ENCODE data around the gene CD28. TPM values are rescaled to one million over a fixed set of nuclear protein-coding genes. Genes with fewer than 3 reads are reported as not detected.
A peak's percentile ranks its signal among the peaks of the same experiment; 100 is the strongest.
"Not testable (repeated sequence)": the region's sequence is repeated elsewhere in the genome, so short reads cannot be mapped to it uniquely, and the experiment has no call there.

Gene CD28
- total RNA-seq, 6 experiments from 2014 or later = 0.16 to 1.6 (median 0.46) TPM

DNA sequence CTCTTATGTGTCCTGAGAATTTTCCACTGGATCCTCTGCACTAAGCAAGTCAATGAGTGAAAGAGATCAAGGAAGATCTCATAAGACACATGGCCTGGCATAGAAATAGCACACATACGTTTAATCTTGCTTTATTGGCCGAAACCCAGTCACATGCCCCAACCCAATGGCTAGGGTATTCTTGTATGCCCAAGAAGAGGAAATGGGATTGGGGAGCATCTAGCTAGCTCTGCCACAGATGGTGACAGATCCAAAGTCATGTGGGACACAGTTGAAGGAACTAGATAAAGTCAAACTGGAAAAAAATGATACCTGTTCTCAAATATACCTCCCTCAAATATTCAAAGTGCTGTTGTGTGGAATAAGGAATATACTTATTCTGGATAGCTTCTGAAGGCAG is 74.7 kb downstream of the CD28 start:
- intact Hi-C loops (cut with DNase I) = no loop called here

DNA sequence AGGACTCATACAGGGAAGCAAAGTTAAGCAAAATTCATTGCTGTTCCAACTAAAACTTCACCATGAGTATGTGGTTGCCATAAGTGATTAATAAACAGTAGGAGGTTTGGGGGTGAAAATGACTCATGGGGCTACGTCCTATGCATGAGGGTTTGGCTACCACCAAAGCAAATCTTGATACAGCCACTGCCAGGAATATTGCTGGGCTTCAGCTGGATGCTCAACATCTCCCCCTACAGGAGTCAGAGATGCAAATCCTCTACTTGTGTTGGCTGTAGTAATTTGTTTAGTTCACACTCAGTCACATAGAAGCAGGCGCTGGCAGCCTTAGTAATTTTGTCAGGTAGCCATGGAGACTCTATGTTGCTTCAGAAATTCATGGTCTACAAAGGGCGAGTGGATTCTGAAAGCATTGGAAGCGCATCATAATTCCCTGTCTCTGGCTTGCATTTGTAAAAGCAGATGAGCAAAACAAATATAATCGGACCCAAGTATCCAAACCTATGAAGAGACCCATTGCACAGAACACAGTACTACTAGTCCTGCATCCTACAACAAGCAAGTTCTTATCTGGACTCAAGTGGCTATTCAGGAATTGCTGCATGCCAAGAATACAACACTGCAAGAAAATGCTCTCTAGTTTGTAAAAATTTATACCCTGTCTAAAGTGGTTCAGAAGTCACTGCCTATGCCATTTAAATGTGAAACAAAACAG is 76.0 kb downstream of the CD28 start:
- intact Hi-C loops (cut with DNase I) = no loop called here
- Histone ChIP-seq H3K27ac (no peak overlapping the region), H3K27me3 (no peaks in the 10 kb centered on the region), H3K9me3 (no peaks in the 10 kb centered on the region), H3K36me3 (no peaks in the 10 kb centered on the region), H3K4me1 (peaks cover 0 to 8% (median 0%) of the 10 kb centered on the region in 4 donors), H3K4me3 (no peak overlapping the region)
- TF ChIP-seq POLR2A (IDR thresholded peaks at IDR 0.05) = no peak
- TF ChIP-seq, protein P1, sequence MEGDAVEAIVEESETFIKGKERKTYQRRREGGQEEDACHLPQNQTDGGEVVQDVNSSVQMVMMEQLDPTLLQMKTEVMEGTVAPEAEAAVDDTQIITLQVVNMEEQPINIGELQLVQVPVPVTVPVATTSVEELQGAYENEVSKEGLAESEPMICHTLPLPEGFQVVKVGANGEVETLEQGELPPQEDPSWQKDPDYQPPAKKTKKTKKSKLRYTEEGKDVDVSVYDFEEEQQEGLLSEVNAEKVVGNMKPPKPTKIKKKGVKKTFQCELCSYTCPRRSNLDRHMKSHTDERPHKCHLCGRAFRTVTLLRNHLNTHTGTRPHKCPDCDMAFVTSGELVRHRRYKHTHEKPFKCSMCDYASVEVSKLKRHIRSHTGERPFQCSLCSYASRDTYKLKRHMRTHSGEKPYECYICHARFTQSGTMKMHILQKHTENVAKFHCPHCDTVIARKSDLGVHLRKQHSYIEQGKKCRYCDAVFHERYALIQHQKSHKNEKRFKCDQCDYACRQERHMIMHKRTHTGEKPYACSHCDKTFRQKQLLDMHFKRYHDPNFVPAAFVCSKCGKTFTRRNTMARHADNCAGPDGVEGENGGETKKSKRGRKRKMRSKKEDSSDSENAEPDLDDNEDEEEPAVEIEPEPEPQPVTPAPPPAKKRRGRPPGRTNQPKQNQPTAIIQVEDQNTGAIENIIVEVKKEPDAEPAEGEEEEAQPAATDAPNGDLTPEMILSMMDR (IDR thresholded peaks at IDR 0.05) = peak; percentile 43 to 75 (median 69)
- DNase-seq (no peak), ATAC-seq (peak; percentile 83 to 90 (median 87))
- 59% methylated on average over 5 of the region's 5 CpGs for WGBS (ENCODE audit: insufficient coverage, low coverage, low lambda C conversion rate, missing lambda C conversion rate)

More for the DNA sequence above, 74.7 kb downstream of the CD28 start:
- Histone ChIP-seq H3K36me3 (no peaks in the 10 kb centered on the region), H3K27me3 (no peaks in the 10 kb centered on the region), H3K9me3 (no peaks in the 10 kb centered on the region), H3K27ac (no peak overlapping the region), H3K4me3 (no peak overlapping the region), H3K4me1 (peaks cover 0 to 8% (median 0%) of the 10 kb centered on the region in 4 donors)
- ATAC-seq (no peak), DNase-seq (no peak)
- WGBS (ENCODE audit: insufficient coverage, low coverage, low lambda C conversion rate, missing lambda C conversion rate) = 79% methylated on average over 2 of the region's 2 CpGs
- TF ChIP-seq POLR2A (IDR thresholded peaks at IDR 0.05) = no peak
- TF ChIP-seq, protein P1 (IDR thresholded peaks at IDR 0.05) = no peak

DNA sequence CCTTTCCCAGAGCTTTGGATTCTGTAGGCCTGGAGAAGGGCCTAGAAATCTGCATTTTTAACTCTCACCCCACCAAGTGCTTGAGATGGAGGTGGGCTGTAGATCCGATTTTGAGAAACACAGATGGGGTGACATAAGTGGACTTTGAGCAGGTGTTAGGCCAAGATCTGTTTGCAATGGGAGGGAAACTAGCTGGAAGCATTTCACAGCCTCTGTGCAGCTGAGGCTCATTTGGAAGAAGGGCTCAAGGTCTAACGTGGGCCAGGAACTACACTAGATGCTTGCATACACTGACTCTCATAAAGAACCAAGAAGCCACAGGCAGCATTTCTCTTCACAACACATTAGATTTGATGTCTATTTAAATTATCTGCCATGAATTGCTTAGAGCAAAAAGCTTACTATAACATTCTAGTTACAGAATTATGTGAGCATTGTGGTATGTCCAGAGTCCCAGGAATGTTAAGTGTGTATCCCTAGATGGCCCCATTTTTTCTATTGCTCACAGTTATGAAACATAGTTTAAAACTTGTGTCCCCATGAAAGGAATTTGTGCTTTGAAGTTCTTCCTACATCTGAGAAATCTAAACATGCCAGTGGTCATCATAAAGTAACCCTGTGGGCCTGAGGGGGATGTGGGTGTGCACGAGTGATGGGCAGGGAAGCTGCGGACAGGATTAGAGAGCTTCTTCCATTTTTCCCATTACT is 77.2 kb downstream of the CD28 start:
- intact Hi-C loops (cut with DNase I) = no loop called here
- no peaks in the 10 kb centered on the region for H3K27me3 ChIP-seq
- no peaks in the 10 kb centered on the region for H3K9me3 ChIP-seq
- H3K36me3 ChIP-seq = no peaks in the 10 kb centered on the region
- no peak overlapping the region for H3K27ac ChIP-seq
- DNase-seq = no peak
- no peak overlapping the region for H3K4me3 ChIP-seq
- H3K4me1 ChIP-seq = peaks cover 0 to 8% (median 0%) of the 10 kb centered on the region in 4 donors
- no peak for TF ChIP-seq POLR2A (IDR thresholded peaks at IDR 0.05)
- TF ChIP-seq, protein P1 (IDR thresholded peaks at IDR 0.05) = no peak
- WGBS (ENCODE audit: insufficient coverage, low coverage, low lambda C conversion rate, missing lambda C conversion rate) = 61% methylated on average over 4 of the region's 4 CpGs
- peak in 3 of 4 donors; percentile 50 to 60 (median 58) for ATAC-seq

DNA sequence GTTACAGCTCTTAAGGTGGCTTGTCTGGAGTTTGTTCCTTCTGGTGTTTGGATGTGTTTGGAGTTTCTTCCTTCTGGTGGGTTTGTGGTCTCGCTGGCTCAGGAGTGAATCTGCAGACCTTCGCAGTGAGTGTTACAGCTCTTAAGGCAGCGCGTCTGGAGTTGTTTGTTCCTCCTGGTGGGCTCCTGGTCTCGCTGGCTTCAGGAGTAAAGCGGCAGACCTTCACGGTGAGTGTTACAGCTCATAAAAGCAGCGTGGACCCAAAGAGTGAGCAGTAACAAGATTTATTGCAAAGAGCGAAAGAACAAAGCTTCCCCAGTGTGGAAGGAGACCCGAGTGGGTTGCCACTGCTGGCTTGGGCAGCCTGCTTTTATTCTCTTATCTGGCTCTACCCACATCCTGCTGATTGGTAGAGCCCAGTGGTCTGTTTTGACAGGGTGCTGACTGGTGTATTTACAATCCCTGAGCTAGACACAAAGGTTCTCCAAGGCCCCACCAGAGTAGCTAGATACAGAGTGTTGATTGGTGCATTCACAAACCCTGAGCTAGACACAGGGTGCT is 78.4 kb downstream of the CD28 start:
- intact Hi-C loops (cut with DNase I); ATAC-seq; H3K27me3 ChIP-seq; H3K4me3 ChIP-seq; H3K27ac ChIP-seq; DNase-seq; H3K9me3 ChIP-seq; H3K36me3 ChIP-seq: not testable (repeated sequence)
- peaks cover 0 to 14% (median 0%) of the 10 kb centered on the region in 4 donors for H3K4me1 ChIP-seq
- 70% methylated on average over 4 of the region's 10 CpGs for WGBS (ENCODE audit: insufficient coverage, low coverage, low lambda C conversion rate, missing lambda C conversion rate)

DNA sequence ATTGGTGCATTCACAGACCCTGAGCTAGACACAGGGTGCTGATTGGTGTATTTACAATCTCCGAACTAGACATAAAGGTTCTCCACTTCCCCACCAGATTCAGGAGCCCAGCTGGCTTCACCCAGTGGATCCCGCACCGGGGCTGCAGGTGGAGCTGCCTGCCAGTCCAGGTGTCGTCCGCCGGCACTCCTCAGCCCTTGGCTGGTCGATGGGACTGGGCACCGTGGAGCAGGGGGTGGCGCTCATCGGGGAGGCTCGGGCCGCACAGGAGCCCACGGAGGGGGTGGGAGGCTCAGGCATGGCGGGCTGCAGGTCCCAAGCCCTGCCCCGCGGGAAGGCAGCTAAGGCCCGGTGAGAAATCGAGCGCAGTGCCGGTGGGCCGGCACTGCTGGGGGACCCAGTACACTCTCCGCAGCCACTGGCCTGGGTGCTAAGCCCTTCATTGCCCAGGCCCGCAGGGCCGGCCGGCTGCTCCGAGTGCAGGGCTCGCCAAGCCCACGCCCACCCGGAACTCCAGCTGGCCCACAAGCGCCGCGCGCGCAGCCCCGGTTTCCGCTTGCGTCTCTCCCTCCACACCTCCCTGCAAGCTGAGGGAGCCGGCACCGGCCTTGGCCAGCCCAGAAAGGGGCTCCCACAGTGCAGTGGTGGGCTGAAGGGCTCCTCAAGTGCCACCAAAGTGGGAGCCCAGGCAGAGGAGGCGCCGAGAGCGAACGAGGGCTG is 79.1 kb downstream of the CD28 start:
- H3K27ac ChIP-seq; H3K4me3 ChIP-seq; intact Hi-C loops (cut with DNase I); H3K9me3 ChIP-seq; H3K36me3 ChIP-seq; H3K27me3 ChIP-seq; ATAC-seq; DNase-seq: not testable (repeated sequence)
- WGBS (ENCODE audit: insufficient coverage, low coverage, low lambda C conversion rate, missing lambda C conversion rate) = 85% methylated on average over 4 of the region's 43 CpGs
- H3K4me1 ChIP-seq = peaks cover 0 to 14% (median 0%) of the 10 kb centered on the region in 4 donors
